HUES48 (cell line): Measurements from ENCODE around the gene URGCP.

Experiments used
- H3K27ac ChIP-seq: one replicate; pipeline ENCODE4 v1.7.0; 2013; ENCODE audit warnings: low read depth, low read length, inconsistent platforms
- H3K27me3 ChIP-seq: 2 replicates; pipeline ENCODE4 v1.6.1; 2013; ENCODE audit warnings: mild to moderate bottlenecking, low read length; ENCODE audit not compliant: control insufficient read depth, insufficient read depth
- H3K36me3 ChIP-seq: 2 replicates; pipeline ENCODE4 v1.6.1; 2013; ENCODE audit warnings: low read length; ENCODE audit not compliant: control insufficient read depth, insufficient read depth
- H3K4me1 ChIP-seq: 2 replicates; pipeline ENCODE4 v1.6.1; 2013; ENCODE audit warnings: mild to moderate bottlenecking, low read length; ENCODE audit not compliant: control insufficient read depth, insufficient read depth
- H3K4me3 ChIP-seq: 2 replicates; pipeline ENCODE4 v1.5.1; 2013; ENCODE audit warnings: mild to moderate bottlenecking, low read depth, low read length
- H3K9ac ChIP-seq: 2 replicates; pipeline ENCODE4 v1.6.1; 2013; ENCODE audit warnings: mild to moderate bottlenecking, low read depth, low read length, moderate library complexity
- H3K9me3 ChIP-seq: 2 replicates; pipeline ENCODE4 v1.6.1; 2013; ENCODE audit warnings: low read length; ENCODE audit not compliant: control insufficient read depth, insufficient read depth

URGCP gene

GRCh38 chr7:43888993-43889945 lies 17.1 kb downstream of the URGCP start:
- Histone ChIP-seq H3K9ac (no peak overlapping the region), H3K9me3 (no peaks in the 10 kb centered on the region), H3K36me3 (peaks cover 12% of the 10 kb centered on the region), H3K27me3 (no peaks in the 10 kb centered on the region), H3K4me3 (no peak overlapping the region), H3K4me1 (no peaks in the 10 kb centered on the region), H3K27ac (no peak overlapping the region)

- H3K4me3 ChIP-seq, result no peak overlapping the region
Measured at GRCh38 chr7:43884617-43885016, 21.8 kb downstream of the URGCP start.

GRCh38 chr7:43884209-43884608 lies 22.2 kb downstream of the URGCP start:
- Histone ChIP-seq H3K36me3 (peaks cover 24% of the 10 kb centered on the region), H3K9ac (no peak overlapping the region), H3K27me3 (no peaks in the 10 kb centered on the region)

More at GRCh38 chr7:43884617-43885016, 21.8 kb downstream of the URGCP start:
- Histone ChIP-seq H3K4me1 (peaks cover 3% of the 10 kb centered on the region; the same call in 1 of the 2 replicates), H3K9me3 (no peaks in the 10 kb centered on the region), H3K27me3 (no peaks in the 10 kb centered on the region), H3K9ac (no peak overlapping the region), H3K27ac (no peak overlapping the region), H3K36me3 (peaks cover 20% of the 10 kb centered on the region)

GRCh38 chr7:43880596-43880995 lies 25.8 kb downstream of the URGCP start:
- Histone ChIP-seq H3K36me3 (peaks cover 55% of the 10 kb centered on the region), H3K27ac (peak overlapping the region; percentile 31), H3K9ac (no peak overlapping the region)

More at GRCh38 chr7:43884209-43884608, 22.2 kb downstream of the URGCP start:
- no peak overlapping the region for H3K4me3 ChIP-seq
- no peak overlapping the region for H3K27ac ChIP-seq
- H3K4me1 ChIP-seq, result peaks cover 3% of the 10 kb centered on the region; the same call in 1 of the 2 replicates
- H3K9me3 ChIP-seq, result no peaks in the 10 kb centered on the region

GRCh38 chr7:43879477-43879876 lies 26.9 kb downstream of the URGCP start:
- Histone ChIP-seq H3K4me1 (peaks cover 3% of the 10 kb centered on the region; the same call in 1 of the 2 replicates), H3K9me3 (no peaks in the 10 kb centered on the region), H3K27me3 (no peaks in the 10 kb centered on the region), H3K36me3 (peaks cover 51% of the 10 kb centered on the region), H3K27ac (no peak overlapping the region), H3K9ac (no peak overlapping the region), H3K4me3 (no peak overlapping the region)

More at GRCh38 chr7:43880596-43880995, 25.8 kb downstream of the URGCP start:
- Histone ChIP-seq H3K4me1 (peaks cover 3% of the 10 kb centered on the region; the same call in 1 of the 2 replicates), H3K27me3 (no peaks in the 10 kb centered on the region), H3K4me3 (no peak overlapping the region), H3K9me3 (no peaks in the 10 kb centered on the region)

- no peaks in the 10 kb centered on the region for H3K9me3 ChIP-seq
- peaks cover 3% of the 10 kb centered on the region; the same call in 1 of the 2 replicates for H3K4me1 ChIP-seq
- H3K9ac ChIP-seq, result no peak overlapping the region
- H3K36me3 ChIP-seq, result peaks cover 51% of the 10 kb centered on the region
- no peak overlapping the region for H3K27ac ChIP-seq
- H3K27me3 ChIP-seq, result no peaks in the 10 kb centered on the region
- H3K4me3 ChIP-seq, result no peak overlapping the region
Measured at GRCh38 chr7:43878867-43879266, 27.5 kb downstream of the URGCP start.

GRCh38 chr7:43877968-43878864 lies 28.2 kb downstream of the URGCP start:
- H3K27me3 ChIP-seq, result no peaks in the 10 kb centered on the region
- H3K9me3 ChIP-seq, result no peaks in the 10 kb centered on the region
- no peak overlapping the region for H3K4me3 ChIP-seq
- peaks cover 51% of the 10 kb centered on the region for H3K36me3 ChIP-seq
- H3K4me1 ChIP-seq, result peaks cover 3% of the 10 kb centered on the region; the same call in 1 of the 2 replicates
- H3K9ac ChIP-seq, result no peak overlapping the region
- H3K27ac ChIP-seq, result no peak overlapping the region

GRCh38 chr7:43876976-43877745 lies 29.2 kb downstream of the URGCP start:
- no peak overlapping the region for H3K4me3 ChIP-seq
- no peak overlapping the region for H3K27ac ChIP-seq
- H3K4me1 ChIP-seq, result peaks cover 11% of the 10 kb centered on the region
- no peaks in the 10 kb centered on the region for H3K27me3 ChIP-seq
- H3K36me3 ChIP-seq, result peaks cover 51% of the 10 kb centered on the region
- no peaks in the 10 kb centered on the region for H3K9me3 ChIP-seq
- H3K9ac ChIP-seq, result no peak overlapping the region

- no peak overlapping the region for H3K27ac ChIP-seq
- H3K4me3 ChIP-seq, result no peak overlapping the region
- no peaks in the 10 kb centered on the region for H3K27me3 ChIP-seq
- peaks cover 47% of the 10 kb centered on the region for H3K36me3 ChIP-seq
- no peaks in the 10 kb centered on the region for H3K9me3 ChIP-seq
- peaks cover 18% of the 10 kb centered on the region for H3K4me1 ChIP-seq
- no peak overlapping the region for H3K9ac ChIP-seq
Measured at GRCh38 chr7:43876241-43876640, 30.2 kb downstream of the URGCP start.

- H3K4me1 ChIP-seq, result peaks cover 27% of the 10 kb centered on the region
- no peak overlapping the region for H3K27ac ChIP-seq
- H3K36me3 ChIP-seq, result peaks cover 30% of the 10 kb centered on the region
- no peaks in the 10 kb centered on the region for H3K27me3 ChIP-seq
- no peaks in the 10 kb centered on the region for H3K9me3 ChIP-seq
- H3K9ac ChIP-seq, result no peak overlapping the region
- no peak overlapping the region for H3K4me3 ChIP-seq
Measured at GRCh38 chr7:43873300-43873699, 33.1 kb downstream of the URGCP start.
